Retinal pigment epithelial cell (primary cell): Measurements from ENCODE around the gene CDK19.

Experiments
- DNase-seq: peaks from one replicate; pipeline ENCODE4 v3.0.0-alpha.2; 2010; ENCODE audit warnings: low read depth
- H3K4me3 ChIP-seq: 2 replicates; pipeline ENCODE4 v1.5.1; 2011; ENCODE audit warnings: mild to moderate bottlenecking, low read length, control low read depth, moderate library complexity
- CTCF ChIP-seq: conservative IDR thresholded peaks from 2 replicates; pipeline ENCODE4 v1.5.1; 2011; ENCODE audit warnings: low read depth, low read length, control low read depth, inconsistent platforms

The CDK19 gene

GRCh38 chr6:110690916-110691315 lies 124.4 kb downstream of the CDK19 start:
- TF ChIP-seq CTCF, result no peak
- no peak overlapping the region for H3K4me3 ChIP-seq
- DNase-seq, result no peak

- no peak for DNase-seq
- H3K4me3 ChIP-seq, result no peak overlapping the region
- TF ChIP-seq CTCF, result no peak
Observed at GRCh38 chr6:110690106-110690654, 125.1 kb downstream of the CDK19 start.

- DNase-seq, result no peak
- no peak overlapping the region for H3K4me3 ChIP-seq
- no peak for TF ChIP-seq CTCF
Observed at GRCh38 chr6:110689275-110689935, 125.9 kb downstream of the CDK19 start.

- TF ChIP-seq CTCF, result no peak
- H3K4me3 ChIP-seq, result no peak overlapping the region
- DNase-seq, result no peak
Observed at GRCh38 chr6:110688661-110689268, 126.5 kb downstream of the CDK19 start.

- DNase-seq, result no peak
- no peak overlapping the region for H3K4me3 ChIP-seq
- TF ChIP-seq CTCF, result no peak
Observed at GRCh38 chr6:110687326-110687725, 127.9 kb downstream of the CDK19 start.

GRCh38 chr6:110683241-110683640 lies 132.0 kb downstream of the CDK19 start:
- no peak for TF ChIP-seq CTCF
- H3K4me3 ChIP-seq, result no peak overlapping the region
- no peak for DNase-seq

GRCh38 chr6:110682460-110682853 lies 132.8 kb downstream of the CDK19 start:
- H3K4me3 ChIP-seq, result no peak overlapping the region
- peak; percentile 35 for DNase-seq
- TF ChIP-seq CTCF, result peak; percentile 74
